Neuronal stem cell (in vitro differentiated cells): Measurements from ENCODE around the gene SLC1A3.
A peak's percentile ranks its signal among the peaks of the same experiment; 100 is the strongest.

Source experiments
- DNase-seq: peaks from one replicate; pipeline ENCODE4 v3.0.0-alpha.2; 2013; ENCODE audit warnings: low spot score
- H2AFZ ChIP-seq: one replicate; pipeline ENCODE4 v1.6.1; 2013; ENCODE audit warnings: mild to moderate bottlenecking, low read length, inconsistent platforms
- H2AK5ac ChIP-seq: 2 replicates; pipeline ENCODE4 v1.6.1; 2013; ENCODE audit warnings: low read depth, mild to moderate bottlenecking, inconsistent platforms, low read length, moderate library complexity, mixed read lengths
- H2BK120ac ChIP-seq: 2 replicates; pipeline ENCODE4 v1.6.1; 2013; ENCODE audit warnings: low read depth, mild to moderate bottlenecking, inconsistent platforms, low read length, moderate library complexity, mixed read lengths
- H2BK12ac ChIP-seq: one replicate; pipeline ENCODE4 v1.6.1; 2013; ENCODE audit warnings: low read length, inconsistent platforms
- H2BK15ac ChIP-seq: 2 replicates; pipeline ENCODE4 v1.6.1; 2013; ENCODE audit warnings: mild to moderate bottlenecking, low read length, inconsistent platforms, mixed read lengths
- H2BK5ac ChIP-seq: one replicate; pipeline ENCODE4 v1.6.1; 2013; ENCODE audit warnings: inconsistent platforms, mild to moderate bottlenecking, low read length, moderate library complexity
- H3K14ac ChIP-seq: one replicate; pipeline ENCODE4 v1.6.1; 2013; ENCODE audit warnings: low read length, inconsistent platforms
- H3K18ac ChIP-seq: 2 replicates; pipeline ENCODE4 v1.6.1; 2013; ENCODE audit warnings: low read length, inconsistent platforms
- H3K23ac ChIP-seq: 2 replicates; pipeline ENCODE4 v1.6.1; 2013; ENCODE audit warnings: low read depth, mild to moderate bottlenecking, mixed read lengths, low read length, inconsistent platforms; ENCODE audit not compliant: poor library complexity
- H3K27ac ChIP-seq: replicated peaks from 3 replicates; pipeline ENCODE4 v1.5.1; 2013; ENCODE audit warnings: low read length, inconsistent platforms
- H3K27me3 ChIP-seq, 3 experiments: 2 replicates each; pipeline ENCODE4 v1.6.1; 2013; ENCODE audit warnings: low read length in 3 of 3, mild to moderate bottlenecking in 2 of 3, inconsistent platforms in 1 of 3, low read depth in 1 of 3, mixed read lengths in 1 of 3, moderate library complexity in 1 of 3; ENCODE audit not compliant: control insufficient read depth in 3 of 3, insufficient read depth in 3 of 3
- H3K36me3 ChIP-seq, 2 donors: replicated peaks in 1 of 2; 2 replicates each; pipeline ENCODE4 v1.6.1; 2013; ENCODE audit warnings: low read length in 2 of 2; ENCODE audit not compliant: control insufficient read depth in 2 of 2, insufficient read depth in 2 of 2
- H3K4ac ChIP-seq: 2 replicates; pipeline ENCODE4 v1.6.1; 2013; ENCODE audit warnings: inconsistent platforms, mild to moderate bottlenecking, low read length, moderate library complexity
- H3K4me1 ChIP-seq, 2 donors: 1 replicate in 1 of 2; 2 replicates in 1 of 2; pipeline ENCODE4 v1.6.1; 2013; ENCODE audit warnings: low read length in 2 of 2, low read depth in 1 of 2; ENCODE audit not compliant: control insufficient read depth in 2 of 2, insufficient read depth in 1 of 2
- H3K4me2 ChIP-seq: one replicate; pipeline ENCODE4 v1.6.1; 2013; ENCODE audit warnings: mild to moderate bottlenecking, low read length, inconsistent platforms; ENCODE audit not compliant: insufficient read depth, poor library complexity, severe bottlenecking
- H3K4me3 ChIP-seq, 2 donors: 2 replicates each; pipeline ENCODE4 v1.5.1; 2013; ENCODE audit warnings: low read length in 2 of 2, mild to moderate bottlenecking in 2 of 2, inconsistent platforms in 1 of 2, moderate library complexity in 1 of 2
- H3K79me1 ChIP-seq: one replicate; pipeline ENCODE4 v1.6.1; 2013; ENCODE audit warnings: low read depth, mild to moderate bottlenecking, inconsistent platforms, low read length, moderate library complexity
- H3K9ac ChIP-seq: one replicate; pipeline ENCODE4 v1.6.1; 2013; ENCODE audit warnings: mild to moderate bottlenecking, low read depth, low read length, inconsistent platforms; ENCODE audit not compliant: poor library complexity
- H3K9me3 ChIP-seq, 2 donors: replicated peaks in 1 of 2; 2 replicates each; pipeline versions ENCODE3 to v1.6.1; 2013; ENCODE audit warnings: low read length in 2 of 2, mild to moderate bottlenecking in 2 of 2, inconsistent platforms in 1 of 2, low read depth in 1 of 2, mixed read lengths in 1 of 2, moderate library complexity in 1 of 2; ENCODE audit not compliant: control insufficient read depth in 2 of 2, insufficient read depth in 1 of 2
- H4K8ac ChIP-seq: one replicate; pipeline ENCODE4 v1.6.1; 2013; ENCODE audit warnings: low read depth, mild to moderate bottlenecking, inconsistent platforms, low read length, moderate library complexity
- H4K91ac ChIP-seq: one replicate; pipeline ENCODE4 v1.6.1; 2013; ENCODE audit warnings: low read length, low read depth, mild to moderate bottlenecking, inconsistent platforms; ENCODE audit not compliant: poor library complexity
- WGBS, 2 donors: extraction: QIAGEN DNeasy Blood & Tissue Kit; methylation state at CpG; one replicate each; pipeline ENCODE4 v1.1.7; 2013; ENCODE audit warnings: missing lambda C conversion rate in 2 of 2, mixed read lengths in 1 of 2; ENCODE audit not compliant: insufficient read length in 2 of 2, insufficient replicate concordance in 1 of 2; ENCODE audit errors: extremely low coverage in 2 of 2; 5-methylcytosine and 5-hydroxymethylcytosine counted together

Gene SLC1A3

GRCh38 chr5:36599986-36600779 is 6.2 kb upstream of the SLC1A3 start:
- no peak overlapping the region for H3K4me3 ChIP-seq
- WGBS, 2 donors: no CpG with 5 or more reads among the region's 6 CpGs

GRCh38 chr5:36600917-36601527 is 5.4 kb upstream of the SLC1A3 start:
- Histone ChIP-seq H2BK120ac (no peak overlapping the region), H3K36me3 (no peaks in the 10 kb centered on the region), H3K4me2 (no peak overlapping the region), H3K9ac (no peak overlapping the region), H2BK5ac (no peak overlapping the region), H3K27ac (no peak overlapping the region), H3K9me3 (no peaks in the 10 kb centered on the region), H3K18ac (no peak overlapping the region), H4K8ac (no peak overlapping the region), H3K4me1 (peaks cover 2 to 11% of the 10 kb centered on the region in 2 donors), H3K23ac (no peak overlapping the region), H3K27me3 (no peaks in the 10 kb centered on the region), H4K91ac (no peak overlapping the region), H2AK5ac (no peak overlapping the region), H2BK15ac (no peak overlapping the region), H3K79me1 (no peaks in the 10 kb centered on the region), H2BK12ac (no peak overlapping the region), H3K4ac (no peak overlapping the region), H2AFZ (no peak overlapping the region), H3K4me3 (no peak overlapping the region), H3K14ac (no peak overlapping the region)
- DNase-seq: no peak
- WGBS, 2 donors: no CpG with 5 or more reads among the region's 6 CpGs

More at GRCh38 chr5:36599986-36600779, 6.2 kb upstream of the SLC1A3 start:
- no peaks in the 10 kb centered on the region for H3K9me3 ChIP-seq
- H4K91ac ChIP-seq: no peak overlapping the region
- H3K9ac ChIP-seq: no peak overlapping the region
- no peak overlapping the region for H3K14ac ChIP-seq
- no peak overlapping the region for H3K4ac ChIP-seq
- no peak overlapping the region for H2AFZ ChIP-seq
- no peaks in the 10 kb centered on the region for H3K36me3 ChIP-seq
- no peak for DNase-seq
- no peak overlapping the region for H2BK5ac ChIP-seq
- no peak overlapping the region for H3K27ac ChIP-seq
- H2AK5ac ChIP-seq: no peak overlapping the region
- no peak overlapping the region for H3K18ac ChIP-seq
- H2BK12ac ChIP-seq: no peak overlapping the region
- no peaks in the 10 kb centered on the region for H3K27me3 ChIP-seq
- H2BK120ac ChIP-seq: no peak overlapping the region
- H3K79me1 ChIP-seq: no peaks in the 10 kb centered on the region
- H3K23ac ChIP-seq: no peak overlapping the region
- H4K8ac ChIP-seq: no peak overlapping the region
- H2BK15ac ChIP-seq: no peak overlapping the region
- peaks cover 2 to 3% of the 10 kb centered on the region in 2 donors for H3K4me1 ChIP-seq
- no peak overlapping the region for H3K4me2 ChIP-seq

GRCh38 chr5:36602704-36603321 is 3.6 kb upstream of the SLC1A3 start:
- H3K18ac ChIP-seq: peak overlapping the region; percentile 24
- H4K91ac ChIP-seq: no peak overlapping the region
- no peak overlapping the region for H2BK12ac ChIP-seq
- H4K8ac ChIP-seq: no peak overlapping the region
- no peak overlapping the region for H3K14ac ChIP-seq
- no peaks in the 10 kb centered on the region for H3K79me1 ChIP-seq
- H3K36me3 ChIP-seq: no peaks in the 10 kb centered on the region
- no peak overlapping the region for H2BK5ac ChIP-seq
- no peak overlapping the region for H2AFZ ChIP-seq
- peaks cover 3 to 12% of the 10 kb centered on the region in 2 donors for H3K4me1 ChIP-seq
- H3K27me3 ChIP-seq: no peaks in the 10 kb centered on the region
- no peak overlapping the region for H3K9ac ChIP-seq
- H3K4me3 ChIP-seq: no peak overlapping the region
- H3K23ac ChIP-seq: no peak overlapping the region
- H3K9me3 ChIP-seq: no peaks in the 10 kb centered on the region
- no peak overlapping the region for H3K27ac ChIP-seq
- H2AK5ac ChIP-seq: no peak overlapping the region
- H3K4ac ChIP-seq: no peak overlapping the region
- WGBS, 2 donors: no CpG with 5 or more reads among the region's 5 CpGs
- H2BK15ac ChIP-seq: no peak overlapping the region
- no peak overlapping the region for H3K4me2 ChIP-seq
- no peak overlapping the region for H2BK120ac ChIP-seq
- DNase-seq: no peak

GRCh38 chr5:36605241-36605640 is 1.2 kb upstream of the SLC1A3 start:
- H2BK5ac ChIP-seq: no peak overlapping the region

More at GRCh38 chr5:36605241-36605640, 1.2 kb upstream of the SLC1A3 start:
- H3K4ac ChIP-seq: no peak overlapping the region
- no peak overlapping the region for H2BK15ac ChIP-seq
- H4K91ac ChIP-seq: no peak overlapping the region
- no peak overlapping the region for H2BK12ac ChIP-seq
- H2AK5ac ChIP-seq: no peak overlapping the region
- no peak overlapping the region for H3K23ac ChIP-seq
- H3K27ac ChIP-seq: no peak overlapping the region
- H3K27me3 ChIP-seq: no peaks in the 10 kb centered on the region
- no peaks in the 10 kb centered on the region for H3K79me1 ChIP-seq
- H2BK120ac ChIP-seq: no peak overlapping the region
- H3K9ac ChIP-seq: no peak overlapping the region
- peaks cover 3 to 18% of the 10 kb centered on the region in 2 donors for H3K4me1 ChIP-seq
- H3K18ac ChIP-seq: no peak overlapping the region
- no peak for DNase-seq
- H4K8ac ChIP-seq: no peak overlapping the region
- no peak overlapping the region for H2AFZ ChIP-seq
- H3K4me3 ChIP-seq: no peak overlapping the region
- H3K36me3 ChIP-seq: peaks cover 0 to 20% of the 10 kb centered on the region in 2 donors
- peaks cover 0 to 4% of the 10 kb centered on the region in 2 donors for H3K9me3 ChIP-seq
- no peak overlapping the region for H3K4me2 ChIP-seq
- H3K14ac ChIP-seq: no peak overlapping the region
